Gastroesophageal sphincter (tissue), 3 donors: ENCODE data around the gene TMEM178B.

Source experiments
- POLR2A ChIP-seq, 2 donors: fragments of 450-650 bp; IDR thresholded peaks; one replicate each; pipeline ENCODE4 v1.6.1; 2017; ENCODE audit warnings: antibody characterized with exemption in 2 of 2, mild to moderate bottlenecking in 2 of 2, moderate library complexity in 1 of 2
- POLR2AphosphoS5 ChIP-seq: sonication (generic); formaldehyde crosslinking; IDR thresholded peaks from one replicate; pipeline ENCODE4 v1.6.1; 2017; ENCODE audit warnings: antibody characterized with exemption
- TF ChIP-seq, protein P1 (sequence below), 4 experiments: fragments of 200-600 bp in 2 of 4; fragments of 450-650 bp in 2 of 4; sonication (generic) in 1 of 4; IDR thresholded peaks; one replicate each; pipeline ENCODE4 v1.5.1; 2017 to 2019; ENCODE audit warnings: antibody characterized with exemption in 4 of 4, mild to moderate bottlenecking in 2 of 4, moderate library complexity in 2 of 4

DNA sequence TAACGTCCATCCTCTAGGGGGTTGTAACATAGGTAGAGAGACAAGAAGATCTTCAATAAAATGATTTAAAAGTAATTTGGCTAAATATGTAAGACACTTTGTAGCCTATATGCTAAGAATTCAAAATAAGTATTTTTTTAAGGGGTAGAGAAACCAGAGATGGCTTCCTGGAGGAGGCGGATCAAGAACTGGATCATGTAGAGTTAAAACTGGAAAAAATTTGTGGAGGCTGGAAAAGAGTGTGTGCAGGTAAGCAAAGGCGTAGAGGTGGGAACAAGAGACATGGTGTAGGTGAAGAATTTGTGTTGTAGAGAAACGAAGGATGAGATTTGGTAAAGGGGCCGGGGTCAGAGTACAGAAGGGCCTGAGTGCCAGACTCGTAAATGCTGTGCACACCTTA is 172.6 kb downstream of the TMEM178B start:
- TF ChIP-seq, protein P1, sequence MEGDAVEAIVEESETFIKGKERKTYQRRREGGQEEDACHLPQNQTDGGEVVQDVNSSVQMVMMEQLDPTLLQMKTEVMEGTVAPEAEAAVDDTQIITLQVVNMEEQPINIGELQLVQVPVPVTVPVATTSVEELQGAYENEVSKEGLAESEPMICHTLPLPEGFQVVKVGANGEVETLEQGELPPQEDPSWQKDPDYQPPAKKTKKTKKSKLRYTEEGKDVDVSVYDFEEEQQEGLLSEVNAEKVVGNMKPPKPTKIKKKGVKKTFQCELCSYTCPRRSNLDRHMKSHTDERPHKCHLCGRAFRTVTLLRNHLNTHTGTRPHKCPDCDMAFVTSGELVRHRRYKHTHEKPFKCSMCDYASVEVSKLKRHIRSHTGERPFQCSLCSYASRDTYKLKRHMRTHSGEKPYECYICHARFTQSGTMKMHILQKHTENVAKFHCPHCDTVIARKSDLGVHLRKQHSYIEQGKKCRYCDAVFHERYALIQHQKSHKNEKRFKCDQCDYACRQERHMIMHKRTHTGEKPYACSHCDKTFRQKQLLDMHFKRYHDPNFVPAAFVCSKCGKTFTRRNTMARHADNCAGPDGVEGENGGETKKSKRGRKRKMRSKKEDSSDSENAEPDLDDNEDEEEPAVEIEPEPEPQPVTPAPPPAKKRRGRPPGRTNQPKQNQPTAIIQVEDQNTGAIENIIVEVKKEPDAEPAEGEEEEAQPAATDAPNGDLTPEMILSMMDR (IDR thresholded peaks at IDR 0.05), result no peak
- TF ChIP-seq POLR2A (IDR thresholded peaks at IDR 0.05) (no peak), POLR2AphosphoS5 (no peak)
